H9 (cell line): ENCODE data around the gene EXD2. TPM values are rescaled to one million over a fixed set of nuclear protein-coding genes. Genes with fewer than 3 reads are reported as not detected.
A peak's percentile ranks its signal among the peaks of the same experiment; 100 is the strongest.

ENCODE experiments used
- DNase-seq: peaks from one replicate; pipeline ENCODE4 v3.0.0-alpha.2; 2017
- H2AFZ ChIP-seq: one replicate; pipeline ENCODE4 v1.6.1; 2013; ENCODE audit warnings: mild to moderate bottlenecking, low read length, control low read depth, moderate library complexity
- H2AK5ac ChIP-seq: 2 replicates; pipeline ENCODE4 v1.6.1; 2013; ENCODE audit warnings: low read length, control low read depth, mixed read lengths; ENCODE audit not compliant: insufficient read length
- H2BK120ac ChIP-seq: one replicate; pipeline ENCODE4 v1.6.1; 2013; ENCODE audit warnings: low read depth, mild to moderate bottlenecking, low read length, control low read depth, inconsistent platforms; ENCODE audit not compliant: poor library complexity, severe bottlenecking
- H2BK12ac ChIP-seq: 2 replicates; pipeline ENCODE4 v1.6.1; 2013; ENCODE audit warnings: low read length, control low read depth, mixed read lengths, low read depth; ENCODE audit not compliant: insufficient read length
- H2BK15ac ChIP-seq: 2 replicates; pipeline ENCODE4 v1.6.1; 2013; ENCODE audit warnings: low read depth, low read length, control low read depth
- H2BK20ac ChIP-seq: one replicate; pipeline ENCODE4 v1.6.1; 2013; ENCODE audit warnings: low read depth, mild to moderate bottlenecking, low read length, control low read depth, inconsistent platforms; ENCODE audit not compliant: poor library complexity, severe bottlenecking
- H2BK5ac ChIP-seq: 2 replicates; pipeline ENCODE4 v1.6.1; 2013; ENCODE audit warnings: low read length, control low read depth, mixed read lengths; ENCODE audit not compliant: insufficient read length
- H3K14ac ChIP-seq: 2 replicates; pipeline ENCODE4 v1.6.1; 2013; ENCODE audit warnings: low read length, control low read depth; ENCODE audit not compliant: insufficient read depth
- H3K18ac ChIP-seq: 2 replicates; pipeline ENCODE4 v1.6.1; 2013; ENCODE audit warnings: low read depth, mild to moderate bottlenecking, mixed read lengths, low read length, control low read depth; ENCODE audit not compliant: insufficient read length
- H3K23ac ChIP-seq: 2 replicates; pipeline ENCODE4 v1.6.1; 2013; ENCODE audit warnings: low read length, control low read depth, mixed read lengths, low read depth; ENCODE audit not compliant: insufficient read length
- H3K23me2 ChIP-seq: 2 replicates; pipeline ENCODE4 v1.6.1; 2013; ENCODE audit warnings: low read depth, mild to moderate bottlenecking, mixed read lengths, low read length, control low read depth; ENCODE audit not compliant: insufficient read length, poor library complexity, severe bottlenecking
- H3K27ac ChIP-seq: 2 replicates; pipeline ENCODE4 v1.5.1; 2013; ENCODE audit warnings: low read length, control low read depth, mixed read lengths, low read depth; ENCODE audit not compliant: insufficient read length
- H3K27me3 ChIP-seq: 2 replicates; pipeline ENCODE4 v1.6.1; 2013; ENCODE audit warnings: low read length, control low read depth, inconsistent platforms; ENCODE audit not compliant: insufficient read depth
- H3K4ac ChIP-seq: 2 replicates; pipeline ENCODE4 v1.6.1; 2013; ENCODE audit warnings: low read depth, mild to moderate bottlenecking, control low read depth, inconsistent platforms, low read length, moderate library complexity
- H3K4me1 ChIP-seq: 2 replicates; pipeline ENCODE4 v1.6.1; 2013; ENCODE audit warnings: low read length, control low read depth, inconsistent platforms; ENCODE audit not compliant: insufficient read depth
- H3K4me2 ChIP-seq: 2 replicates; pipeline ENCODE4 v1.6.1; 2013; ENCODE audit warnings: low read length, control low read depth, mixed read lengths; ENCODE audit not compliant: insufficient read length, insufficient read depth
- H3K56ac ChIP-seq: 2 replicates; pipeline ENCODE4 v1.6.1; 2013; ENCODE audit warnings: low read depth, mild to moderate bottlenecking, mixed read lengths, low read length, control low read depth; ENCODE audit not compliant: insufficient read length
- H3K79me1 ChIP-seq: 2 replicates; pipeline ENCODE4 v1.6.1; 2013; ENCODE audit warnings: low read depth, mild to moderate bottlenecking, moderate library complexity, low read length, control low read depth, inconsistent platforms; ENCODE audit not compliant: insufficient read depth, poor library complexity, severe bottlenecking
- H3K79me2 ChIP-seq: 2 replicates; pipeline ENCODE4 v1.6.1; 2013; ENCODE audit warnings: low read length, control low read depth, inconsistent platforms; ENCODE audit not compliant: insufficient read depth
- H3K9ac ChIP-seq: 2 replicates; pipeline ENCODE4 v1.6.1; 2013; ENCODE audit warnings: low read length, control low read depth, mixed read lengths; ENCODE audit not compliant: insufficient read length; ENCODE audit errors: extremely low read depth
- H3K9me3 ChIP-seq: one replicate; pipeline ENCODE4 v1.6.1; 2013; ENCODE audit warnings: low read depth, low read length, inconsistent platforms; ENCODE audit not compliant: control insufficient read depth
- H3T11ph ChIP-seq: one replicate; pipeline ENCODE4 v1.6.1; 2013; ENCODE audit warnings: mild to moderate bottlenecking, low read length, control low read depth, inconsistent platforms
- H4K20me1 ChIP-seq: one replicate; pipeline ENCODE4 v1.6.1; 2013; ENCODE audit not compliant: control insufficient read depth, insufficient read length, insufficient read depth
- H4K5ac ChIP-seq: 2 replicates; pipeline ENCODE4 v1.6.1; 2013; ENCODE audit warnings: low read depth, mild to moderate bottlenecking, mixed read lengths, low read length, control low read depth; ENCODE audit not compliant: insufficient read length
- H4K8ac ChIP-seq: replicated peaks from 2 replicates; pipeline ENCODE4 v1.6.1; 2013; ENCODE audit warnings: low read length, control low read depth, mixed read lengths, low read depth; ENCODE audit not compliant: insufficient read length
- H4K91ac ChIP-seq: 2 replicates; pipeline ENCODE4 v1.6.1; 2013; ENCODE audit warnings: low read depth, mild to moderate bottlenecking, moderate library complexity, mixed read lengths, low read length, control low read depth; ENCODE audit not compliant: insufficient read length
- H3K27ac Mint-ChIP-seq, 3 experiments: 2 replicates in 2 of 3; 3 replicates in 1 of 3; pipeline ENCODE4 v1.8.0; 2020 to 2021; ENCODE audit warnings: mixed read lengths in 3 of 3, mild to moderate bottlenecking in 1 of 3, moderate library complexity in 1 of 3
- H3K27me3 Mint-ChIP-seq: 2 replicates; pipeline ENCODE4 v1.8.0; 2021; ENCODE audit warnings: low read depth, mild to moderate bottlenecking, moderate library complexity, mixed read lengths
- H3K36me3 Mint-ChIP-seq, 3 experiments: 2 replicates in 2 of 3; 3 replicates in 1 of 3; pipeline ENCODE4 v1.8.0; 2020 to 2021; ENCODE audit warnings: low read depth in 3 of 3, mixed read lengths in 3 of 3; ENCODE audit not compliant: insufficient read depth in 1 of 3
- H3K4me1 Mint-ChIP-seq, 2 experiments: 2 replicates each; pipeline ENCODE4 v1.8.0; 2020; ENCODE audit warnings: mixed read lengths in 2 of 2
- H3K4me3 Mint-ChIP-seq, 2 experiments: 2 replicates in 1 of 2; 3 replicates in 1 of 2; pipeline ENCODE4 v1.8.0; 2020 to 2021; ENCODE audit warnings: mild to moderate bottlenecking in 2 of 2, mixed read lengths in 2 of 2, moderate library complexity in 1 of 2
- H3K9me3 Mint-ChIP-seq, 2 experiments: 2 replicates in 1 of 2; 3 replicates in 1 of 2; pipeline ENCODE4 v1.8.0; 2020; ENCODE audit warnings: mild to moderate bottlenecking in 2 of 2, mixed read lengths in 2 of 2, moderate library complexity in 1 of 2
- CTCF ChIP-seq: fragments of 200-600 bp; sonication (generic); conservative IDR thresholded peaks from 3 replicates; pipeline ENCODE4 v1.8.0; 2021; ENCODE audit warnings: antibody characterized with exemption, mild to moderate bottlenecking
- WGBS: extraction: QIAGEN DNeasy Blood & Tissue Kit; methylation state at CpG from one replicate; pipeline ENCODE4 v1.1.7; 2013; ENCODE audit warnings: missing lambda C conversion rate, low lambda C conversion rate, mixed read lengths; ENCODE audit not compliant: insufficient read length; ENCODE audit errors: extremely low coverage; 5-methylcytosine and 5-hydroxymethylcytosine counted together
- total RNA-seq: library from RNA; stranded (reverse); gene quantifications from 2 replicates; pipeline ENCODE4 v1.2.1, GENCODE V29; 2021

The EXD2 gene
- total RNA-seq, 1 experiment from 2014 or later = 19.6 TPM

GRCh38 chr14:69260861-69261564, 69.7 kb downstream of the EXD2 start:
- Histone ChIP-seq H2BK12ac (no peak overlapping the region), H3T11ph (no peak overlapping the region), H4K5ac (no peak overlapping the region), H2BK120ac (no peak overlapping the region), H3K27ac (no peak overlapping the region), H3K56ac (no peak overlapping the region), H3K23ac (no peak overlapping the region), H4K91ac (no peak overlapping the region), H3K9me3 (no peaks in the 10 kb centered on the region), H3K4me2 (peak overlapping the region; percentile 65), H2BK15ac (no peak overlapping the region), H3K14ac (no peak overlapping the region), H3K4ac (no peak overlapping the region), H3K9ac (no peak overlapping the region), H2BK20ac (no peak overlapping the region), H3K79me2 (no peaks in the 10 kb centered on the region), H2AFZ (no peak overlapping the region), H3K18ac (peak overlapping the region; percentile 32), H3K23me2 (peaks cover 20% of the 10 kb centered on the region), H3K27me3 (peaks cover 22% of the 10 kb centered on the region; the same call in 1 of the 2 replicates), H3K4me1 (no peaks in the 10 kb centered on the region; the same call in 1 of the 2 replicates), H4K20me1 (no peaks in the 10 kb centered on the region), H2BK5ac (no peak overlapping the region), H3K79me1 (no peaks in the 10 kb centered on the region), H4K8ac (no peak overlapping the region), H2AK5ac (no peak overlapping the region)
- Mint-ChIP-seq H3K27ac (no peak overlapping the region), H3K4me3 (peak overlapping the region; percentile 74 to 91), H3K27me3 (peaks cover 69% of the 10 kb centered on the region), H3K4me1 (peaks cover 25% of the 10 kb centered on the region in 2 experiments), H3K9me3 (no peaks in the 10 kb centered on the region), H3K36me3 (peaks cover 0 to 3% (median 0%) of the 10 kb centered on the region in 3 experiments; a peak in 2 of 7 replicates)
- WGBS = no CpG with 5 or more reads among the region's 64 CpGs
- peak; percentile 75 for DNase-seq
- peak; percentile 90 for TF ChIP-seq CTCF
